HG03442 (cell line): Measurements from ENCODE around the gene CHEK2.
"Not testable (repeated sequence)": the region's sequence is repeated elsewhere in the genome, so short reads cannot be mapped to it uniquely, and the experiment has no call there.

Source experiments
- ATAC-seq: cut with Tn5 transposase; IDR thresholded peaks from one replicate; pipeline ENCODE4 v1.9.1; 2021; ENCODE audit warnings: mild to moderate bottlenecking, moderate library complexity; ENCODE audit not compliant: unreplicated experiment

The CHEK2 gene

DNA sequence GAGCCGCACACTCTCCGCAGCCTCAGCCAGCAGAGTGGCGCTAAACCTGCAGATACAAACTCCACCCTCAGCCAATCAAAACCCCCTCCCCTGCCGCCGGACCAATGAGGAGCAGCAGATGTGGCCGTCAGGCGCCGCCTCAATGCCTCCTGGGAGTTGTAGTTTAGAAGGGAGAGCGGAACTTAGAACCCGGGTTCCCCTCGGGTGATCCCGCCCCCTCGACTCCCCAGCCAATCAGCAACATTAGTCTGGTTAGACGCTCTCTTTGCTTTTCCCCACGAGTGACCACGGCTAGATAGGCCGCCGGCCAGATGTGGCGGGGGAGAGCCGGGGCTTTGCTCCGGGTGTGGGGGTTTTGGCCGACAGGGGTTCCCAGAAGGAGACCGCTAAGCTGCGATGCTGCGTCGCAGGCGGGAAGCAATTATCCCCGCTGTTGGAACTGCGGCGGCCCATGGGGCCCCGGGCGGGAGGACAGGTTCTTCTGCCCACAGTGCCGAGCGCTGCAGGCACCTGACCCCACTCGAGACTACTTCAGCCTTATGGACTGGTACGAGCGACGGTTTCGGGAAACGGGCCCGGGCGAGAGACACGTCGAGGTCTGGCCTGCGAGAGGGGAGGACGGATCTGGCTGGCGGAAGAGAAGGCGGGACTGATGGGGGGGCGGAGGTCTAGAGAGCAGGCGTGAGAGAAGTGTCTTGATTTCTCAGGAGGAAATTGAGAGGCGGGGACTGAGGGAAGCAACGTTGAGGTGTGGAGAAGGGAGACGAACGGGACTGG lies at the start of gene CHEK2, which contains the start of gene HSCB:
Gene CHEK2 (minus strand): TSS at position 36 of the 777 bp plus-strand sequence. CDS start 7,099 bp downstream, outside the sequence.
Gene HSCB (plus strand): TSS at position 255 of the 777 bp plus-strand sequence. CDS start 57 bp downstream, at position 312.
- peak; percentile 88 for ATAC-seq

DNA sequence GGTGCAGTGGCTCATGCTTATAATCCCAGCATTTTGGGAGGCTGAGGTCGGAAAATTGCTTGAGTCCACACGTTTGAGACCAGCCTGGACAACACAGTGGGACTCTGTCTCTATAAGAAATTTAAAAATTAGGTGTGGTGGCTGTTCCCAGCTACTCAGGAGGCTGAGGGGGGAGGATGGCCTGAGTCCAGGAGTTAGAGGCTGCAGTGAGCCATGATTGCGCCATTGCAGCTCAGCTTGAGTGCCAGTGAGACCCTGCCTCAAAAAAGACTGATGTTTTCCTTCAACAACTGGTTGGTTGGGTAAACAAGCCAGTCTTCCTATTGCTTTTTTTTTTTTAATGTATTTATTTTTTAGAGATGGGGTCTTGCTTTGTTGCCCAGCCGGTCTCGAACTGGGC lies 49.5 kb upstream of the CHEK2 start:
- no peak for ATAC-seq

DNA sequence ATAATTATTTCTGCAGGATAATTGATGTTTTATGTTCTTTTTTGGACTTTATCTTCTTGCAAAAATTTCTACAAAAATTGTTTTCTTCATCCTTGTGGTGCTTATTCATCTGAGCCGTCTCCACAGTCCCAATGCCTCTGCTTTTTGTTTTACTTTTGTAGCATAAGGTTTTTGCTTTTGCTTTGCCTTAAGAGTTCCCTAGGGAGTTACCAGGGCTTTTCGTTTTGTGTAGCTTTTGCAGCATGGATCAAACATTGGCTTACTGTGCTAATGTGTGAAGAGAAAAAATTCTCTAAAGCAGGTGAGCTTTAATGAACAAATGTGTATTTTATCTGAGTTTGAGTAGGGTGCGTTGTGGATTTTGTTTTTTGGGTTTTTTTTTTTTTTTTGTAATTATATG lies 47.0 kb upstream of the CHEK2 start:
- ATAC-seq, result no peak

DNA sequence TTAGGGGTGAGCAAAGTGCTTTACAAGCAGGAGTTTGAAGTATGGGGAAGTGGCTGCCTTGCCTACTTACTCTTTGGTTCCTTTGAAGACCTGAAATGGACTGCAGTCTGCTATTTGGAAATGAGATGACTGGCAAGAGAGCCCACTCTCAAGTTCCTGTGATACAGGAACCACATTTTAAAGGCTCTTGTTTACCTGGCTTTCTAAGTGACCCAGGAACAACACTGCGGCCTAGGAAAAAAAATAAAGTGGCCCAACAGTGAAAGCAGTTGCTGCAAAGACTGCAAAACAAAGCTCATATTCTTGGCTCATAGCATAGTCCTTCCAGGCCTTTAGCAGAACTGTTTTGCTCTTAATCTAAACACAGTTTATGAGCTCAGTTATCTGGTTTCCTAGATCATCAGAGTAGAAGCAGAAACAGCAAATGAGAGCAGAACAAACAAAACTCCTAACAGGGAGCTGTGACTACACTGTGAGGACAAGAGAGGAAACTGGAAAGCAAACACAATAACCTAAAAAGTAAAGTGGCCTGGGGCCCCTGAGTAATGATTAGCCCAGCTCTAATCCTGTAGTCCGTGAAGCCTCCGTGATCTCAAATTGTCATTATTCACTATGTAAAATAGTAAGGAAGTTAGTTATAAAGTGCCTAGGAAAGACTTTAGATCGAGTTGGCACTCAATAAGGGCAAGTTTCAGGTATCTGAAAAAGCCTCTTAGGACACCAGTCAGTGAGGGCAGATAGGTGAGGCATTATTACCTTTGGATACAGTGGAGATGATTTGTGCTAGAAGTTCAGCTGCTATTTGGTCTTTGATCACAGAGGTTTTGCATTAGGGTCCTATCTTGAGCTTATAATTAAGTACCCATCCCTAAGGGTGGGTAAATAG lies 42.4 kb upstream of the CHEK2 start:
- ATAC-seq, result no peak

DNA sequence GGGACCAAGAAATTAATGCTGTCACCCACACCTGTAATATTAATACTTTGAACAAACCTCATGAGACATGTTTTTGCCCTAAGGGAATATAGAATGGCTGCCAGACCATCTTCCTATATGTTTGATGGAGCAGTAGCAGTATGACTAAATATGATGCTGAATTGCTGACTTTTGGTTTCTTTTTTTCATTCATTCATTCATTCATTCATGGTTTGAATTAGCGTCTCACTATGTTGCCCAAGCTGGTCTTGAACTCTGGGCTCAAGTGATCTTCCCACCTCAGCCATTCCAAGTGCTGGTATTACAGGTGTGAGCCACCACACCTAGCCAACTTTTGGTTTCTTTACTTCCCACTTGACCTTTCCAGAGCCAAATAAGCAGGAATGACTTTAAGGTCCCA lies 38.7 kb upstream of the CHEK2 start:
- no peak for ATAC-seq

DNA sequence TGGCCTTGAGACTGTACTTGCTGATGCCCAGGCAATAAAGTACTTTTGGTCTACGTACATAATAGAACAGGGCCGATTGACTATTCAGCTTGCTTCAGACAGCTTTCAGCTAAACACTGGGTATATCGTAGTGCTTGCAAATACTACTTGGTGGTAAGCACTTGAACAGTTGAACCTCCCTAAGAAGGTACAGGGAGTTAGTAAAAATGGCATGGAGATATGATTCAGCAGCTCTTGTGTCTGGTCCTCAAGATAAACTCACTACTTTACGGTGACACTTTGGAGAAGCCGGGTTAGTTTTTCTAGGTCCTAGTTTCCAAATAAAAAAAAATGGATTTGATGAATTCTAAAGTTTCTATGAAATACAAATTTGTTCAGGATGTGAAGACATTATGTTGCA lies 38.2 kb upstream of the CHEK2 start:
- ATAC-seq, result no peak

DNA sequence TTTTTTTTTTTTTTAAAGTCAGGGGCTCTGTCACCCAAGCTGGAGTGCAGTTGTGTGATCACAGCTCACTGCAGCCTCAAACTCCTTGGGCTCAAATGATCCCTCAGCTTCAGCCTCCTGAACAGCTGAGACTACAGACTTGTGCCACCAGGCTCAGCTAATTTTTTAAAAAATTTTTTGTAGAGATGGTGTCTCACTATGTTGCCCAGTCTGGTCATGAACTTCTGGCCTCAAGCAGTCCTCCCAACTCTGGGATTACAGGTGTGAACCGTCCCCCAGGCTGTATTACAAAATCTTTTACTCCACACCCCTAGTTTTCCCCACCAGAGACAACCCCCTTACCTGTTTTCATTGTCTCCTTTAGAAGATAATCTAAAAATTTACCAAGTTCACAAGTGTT lies 32.8 kb upstream of the CHEK2 start:
- no peak for ATAC-seq

DNA sequence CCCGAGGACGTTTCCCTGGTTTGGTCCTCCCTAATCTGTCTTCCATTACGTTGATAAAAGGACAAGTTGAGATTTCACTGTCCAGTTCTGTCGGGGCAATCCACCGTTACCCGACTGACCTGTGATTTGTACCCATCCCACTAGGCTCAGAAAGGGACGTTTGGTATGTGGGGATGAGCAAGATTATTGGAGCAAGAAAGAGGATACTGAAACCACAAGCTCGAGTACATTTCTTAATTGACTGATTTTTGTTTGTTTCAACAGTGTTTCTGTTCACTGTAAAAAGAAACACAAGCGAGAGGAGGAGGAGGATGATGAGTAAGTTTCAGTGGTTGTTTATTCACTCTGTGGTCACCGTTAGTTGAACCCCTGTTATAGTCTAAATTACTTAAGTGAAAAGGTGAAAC lies 31.8 kb upstream of the CHEK2 start:
- ATAC-seq, result no peak

DNA sequence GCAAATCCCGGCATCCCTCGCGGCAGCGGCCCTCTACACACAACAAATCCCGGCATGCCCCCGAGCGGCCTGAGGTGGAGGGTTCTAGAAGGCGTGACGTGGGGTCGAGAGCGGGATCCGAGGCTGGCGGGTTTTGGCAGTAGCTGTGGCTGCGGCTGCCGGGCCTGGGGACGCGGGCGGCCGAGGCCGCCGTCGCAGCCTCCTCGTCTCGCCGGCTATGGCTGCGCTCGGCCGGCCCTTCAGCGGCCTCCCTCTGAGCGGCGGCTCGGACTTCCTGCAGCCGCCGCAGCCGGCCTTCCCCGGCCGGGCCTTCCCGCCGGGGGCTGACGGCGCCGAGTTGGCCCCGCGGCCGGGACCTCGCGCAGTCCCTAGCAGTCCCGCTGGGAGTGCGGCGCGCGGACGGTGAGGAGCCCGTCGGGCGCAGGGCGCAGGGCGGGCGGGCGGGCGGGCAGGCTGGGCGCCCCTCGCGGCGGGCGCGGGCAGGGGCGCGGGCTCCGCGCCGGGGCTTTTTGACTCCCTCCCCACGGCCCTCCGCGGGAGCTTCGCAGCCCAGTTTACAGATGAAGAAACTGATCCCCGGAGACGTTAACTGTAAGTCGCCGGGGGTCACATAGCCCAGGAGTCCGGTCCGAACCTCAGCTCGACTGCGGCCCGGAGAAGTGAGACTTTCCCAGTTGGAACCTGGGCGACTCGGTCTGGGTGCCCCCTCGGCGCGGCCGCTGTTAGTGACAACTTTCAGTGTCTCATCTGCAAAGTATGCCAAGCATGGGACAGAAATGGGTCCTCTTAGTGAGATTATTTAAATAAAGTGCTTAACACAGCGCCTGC lies 31.2 kb upstream of the CHEK2 start, which contains the start of gene CCDC117:
Gene CCDC117 (plus strand): TSS at position 63 of the 828 bp plus-strand sequence. CDS start 155 bp downstream, at position 218.
- peak; percentile 81 for ATAC-seq

DNA sequence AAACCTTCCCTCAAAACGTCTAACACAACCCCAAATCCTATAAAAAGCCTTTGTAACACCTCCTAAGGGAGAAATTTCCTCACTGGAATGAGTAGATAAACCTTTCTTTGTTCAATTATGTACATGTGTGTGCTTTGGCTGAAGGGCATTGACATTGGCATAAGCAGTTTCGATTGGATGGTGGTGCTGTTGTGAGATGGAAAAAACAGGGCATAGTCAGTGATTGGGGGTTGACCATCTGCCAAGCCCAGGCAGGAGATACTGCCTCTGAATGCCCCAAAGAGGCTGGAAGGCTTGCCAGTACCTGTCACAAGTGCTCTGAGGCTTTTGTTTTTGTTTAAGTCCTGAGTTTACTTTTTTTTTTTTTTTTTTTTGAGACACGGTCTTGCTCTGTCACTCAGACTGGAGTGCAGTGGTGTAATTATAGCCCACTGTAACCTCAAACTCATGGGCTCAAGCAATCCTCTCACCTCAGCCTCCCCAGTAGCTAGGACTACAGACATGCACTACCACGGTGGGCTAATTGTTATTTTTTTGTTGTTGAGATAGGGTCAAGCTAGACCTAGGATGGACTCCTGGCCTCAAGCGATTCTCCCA lies 29.7 kb upstream of the CHEK2 start:
- no peak for ATAC-seq

DNA sequence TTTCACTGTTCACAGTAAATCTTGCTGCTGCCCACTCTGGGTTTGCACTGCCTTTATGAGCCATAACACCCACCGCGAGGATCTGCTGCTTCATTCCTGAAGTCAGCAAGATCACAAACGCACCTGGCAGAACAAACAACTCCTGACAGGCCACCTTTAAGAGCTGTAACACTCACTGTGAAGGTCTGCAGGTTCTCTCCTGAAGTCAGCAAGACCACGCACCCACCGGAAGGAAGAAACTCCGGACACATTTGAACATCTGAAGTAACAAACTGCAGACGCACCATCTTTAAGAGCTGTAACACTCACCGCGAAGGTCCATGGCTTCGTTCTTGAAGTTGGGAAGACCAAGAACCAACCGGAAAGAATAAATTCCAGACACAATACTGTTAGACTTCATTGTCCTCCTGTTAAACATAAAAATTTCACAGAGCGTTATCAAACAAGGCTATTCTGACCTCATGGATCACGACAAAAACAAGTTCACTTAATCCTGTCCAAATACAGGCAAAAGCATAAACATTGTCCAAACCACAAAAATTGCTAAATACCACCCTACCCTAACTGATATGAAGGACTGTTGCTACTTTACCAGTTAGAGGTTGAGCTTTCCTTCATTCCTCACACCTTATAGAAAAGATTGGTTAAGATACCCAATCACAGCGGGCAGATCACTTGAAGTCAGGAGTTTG lies 27.9 kb upstream of the CHEK2 start:
- ATAC-seq, result no peak

DNA sequence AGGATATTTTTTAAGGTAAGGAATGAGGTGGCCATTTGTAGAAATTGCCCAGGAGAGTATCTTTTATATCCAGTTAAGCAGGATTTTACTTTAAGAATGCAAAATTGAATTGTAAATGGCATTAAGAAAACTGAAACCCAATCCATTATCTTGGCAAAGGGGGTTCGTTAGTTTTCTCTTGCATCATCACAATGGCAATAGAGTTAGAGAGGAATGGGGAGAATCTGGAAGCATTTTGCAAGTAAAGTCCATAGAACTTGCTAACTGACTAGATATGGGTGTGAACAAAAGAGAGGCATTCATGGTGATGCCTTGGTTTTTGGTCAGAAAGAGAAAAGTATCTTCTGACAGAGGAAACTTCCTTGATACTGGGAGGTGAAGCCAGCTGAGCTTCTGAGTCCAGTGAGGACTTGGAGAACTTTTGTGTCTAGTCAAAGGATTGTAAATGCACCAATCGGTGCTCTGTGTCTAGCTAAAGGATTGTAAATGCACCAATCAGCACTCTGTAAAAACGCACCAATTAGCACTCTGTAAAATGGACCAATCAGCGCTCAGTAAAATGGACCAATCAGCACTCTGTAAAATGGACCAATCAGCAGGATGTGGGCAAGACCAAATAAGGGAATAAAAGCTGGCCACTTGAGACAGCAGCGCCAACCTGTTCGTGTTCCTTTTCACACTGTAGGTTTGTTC lies 27.2 kb upstream of the CHEK2 start:
- no peak for ATAC-seq

DNA sequence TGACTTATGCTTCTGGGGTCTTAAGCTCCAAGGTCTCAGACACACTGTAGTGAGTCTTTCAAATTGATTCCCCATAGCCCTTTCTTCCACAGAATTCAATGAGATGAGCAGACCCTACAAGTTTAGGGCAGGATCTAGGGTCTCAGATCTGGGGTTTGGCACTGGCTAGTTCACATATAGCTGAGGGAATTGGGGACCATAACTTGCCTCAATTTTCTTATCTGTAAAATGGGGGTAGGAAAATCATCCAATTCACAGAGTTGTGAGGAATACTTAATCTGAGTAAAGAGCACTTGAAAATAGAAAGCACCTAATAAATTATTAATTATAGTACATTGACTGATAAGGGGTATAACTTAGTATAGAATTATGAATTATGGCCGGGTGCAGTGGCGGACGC lies 25.0 kb upstream of the CHEK2 start:
- ATAC-seq, result no peak

DNA sequence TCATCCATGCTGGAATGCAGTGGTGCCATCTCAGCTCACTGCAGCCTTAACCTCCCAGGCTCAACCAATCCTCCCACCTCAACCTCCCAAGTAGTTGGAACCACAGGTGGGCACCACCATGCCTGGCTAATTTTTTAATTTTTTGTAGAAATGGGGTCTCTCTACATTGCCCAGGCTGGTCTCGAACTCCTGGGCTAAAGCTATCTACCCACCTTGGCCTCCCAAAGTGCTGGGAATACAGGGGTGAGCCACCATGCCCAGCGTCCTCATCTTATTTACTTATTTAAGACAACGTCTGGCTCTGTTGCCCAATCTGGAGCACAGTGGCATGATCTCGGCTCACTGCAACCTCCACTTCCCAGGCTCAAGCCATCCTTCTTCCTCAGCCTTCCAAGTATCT lies 20.4 kb upstream of the CHEK2 start:
- not testable (repeated sequence) for ATAC-seq

DNA sequence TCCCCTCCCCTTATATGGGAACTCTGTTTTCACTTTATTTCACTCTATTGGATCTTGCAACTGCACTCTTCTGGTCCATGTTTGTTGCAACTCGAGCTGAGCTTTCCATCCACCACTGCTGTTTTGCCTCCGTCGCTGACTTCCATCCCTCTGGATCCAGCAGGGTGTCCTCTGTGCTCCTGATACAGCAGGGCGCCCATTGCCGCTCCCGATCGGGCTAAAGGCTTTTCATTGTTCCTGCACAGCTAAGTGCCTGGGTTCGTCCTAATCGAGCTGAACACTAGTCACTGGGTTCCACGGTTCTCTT lies 19.8 kb upstream of the CHEK2 start:
- ATAC-seq, result no peak

DNA sequence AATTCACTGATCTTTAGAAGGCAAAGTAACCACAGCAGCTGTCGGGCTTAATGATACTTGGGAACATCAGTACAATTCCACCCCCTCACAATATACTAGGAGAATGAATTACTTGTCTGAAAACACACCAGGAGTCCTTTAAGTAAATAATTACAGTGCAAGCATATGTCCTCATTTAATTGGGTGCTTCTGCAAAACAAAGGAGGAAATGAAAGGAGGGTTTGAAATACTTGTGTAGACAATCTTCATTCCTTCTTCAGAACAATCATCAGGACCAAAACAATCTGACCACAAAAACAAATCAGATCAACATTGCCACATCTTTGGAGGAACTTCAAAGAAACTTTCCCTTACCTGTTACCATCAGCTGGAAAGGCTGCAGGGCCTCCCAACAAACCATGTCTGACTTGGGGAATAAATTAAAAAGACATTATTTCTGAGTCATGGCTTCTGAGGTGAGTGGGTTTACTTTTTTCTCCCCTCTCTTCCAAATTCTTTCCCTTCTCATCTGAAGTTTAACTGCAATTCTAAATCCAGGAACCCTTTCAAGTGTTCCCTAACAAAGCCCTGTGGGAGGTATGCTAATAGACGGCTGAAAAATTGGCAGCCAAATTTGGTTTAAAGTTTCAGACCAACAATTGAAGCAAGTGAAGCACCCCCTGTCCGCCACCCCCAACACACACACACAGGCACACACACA lies 18.4 kb upstream of the CHEK2 start:
- no peak for ATAC-seq

DNA sequence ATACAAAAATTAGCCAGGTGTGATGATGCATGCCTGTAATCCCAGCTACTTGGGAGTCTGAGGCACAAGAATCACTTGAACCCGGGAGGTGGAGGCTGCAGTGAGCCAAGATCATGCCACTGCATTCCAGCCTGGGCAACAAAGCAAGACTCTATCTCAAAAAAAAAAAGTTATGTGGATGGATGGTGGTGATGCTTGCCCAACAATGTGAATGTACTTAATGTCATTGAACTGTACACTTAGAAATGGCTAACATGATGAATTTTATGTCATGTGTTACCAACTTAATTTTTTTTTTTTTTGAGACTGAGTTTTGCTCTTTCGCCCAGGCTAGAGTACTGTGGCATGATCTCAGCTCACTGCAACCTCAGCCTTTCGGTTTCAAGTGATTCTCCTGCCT lies 12.9 kb upstream of the CHEK2 start:
- not testable (repeated sequence) for ATAC-seq

DNA sequence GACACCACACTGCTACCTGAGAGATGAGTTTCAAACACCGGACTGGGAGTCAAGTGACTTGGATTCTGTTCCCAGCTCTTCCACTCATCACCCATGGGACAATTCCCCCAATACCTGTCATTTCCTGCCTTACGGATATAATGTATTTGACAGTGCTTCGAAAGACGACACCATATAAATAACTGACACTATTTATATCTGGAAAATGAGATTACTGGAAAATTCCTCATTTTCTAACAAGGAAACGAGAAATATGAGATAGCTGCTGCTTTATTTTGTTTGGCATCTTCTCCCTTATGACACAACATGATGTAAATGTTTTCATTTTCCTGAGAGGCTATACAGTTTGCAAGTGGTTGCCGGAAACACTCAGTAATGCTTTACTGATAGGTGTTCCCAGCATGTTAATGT lies 8.9 kb upstream of the CHEK2 start:
- no peak for ATAC-seq

DNA sequence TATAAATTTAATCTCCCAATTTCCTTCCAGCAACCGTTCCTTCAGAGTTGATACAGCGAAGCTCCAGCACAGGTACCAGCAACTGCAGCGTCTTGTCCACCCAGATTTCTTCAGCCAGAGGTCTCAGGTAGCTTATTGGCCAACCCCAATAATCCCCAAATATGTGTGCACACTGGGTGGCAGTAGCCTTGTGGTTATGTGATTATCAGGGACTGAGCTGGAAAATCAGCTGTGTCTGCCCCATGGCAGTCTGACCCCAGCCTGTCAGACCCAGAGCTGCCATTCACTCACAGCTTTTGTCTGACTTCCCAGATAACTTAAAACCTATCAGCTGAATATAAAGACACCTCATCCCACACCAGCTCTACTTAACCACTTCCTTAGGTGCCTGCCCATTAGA lies 2.2 kb upstream of the CHEK2 start:
- no peak for ATAC-seq
